Left ventricle myocardium superior (tissue), 1 donor: ENCODE results near the gene ALPP. TPM values are rescaled to one million over a fixed set of nuclear protein-coding genes. Genes with fewer than 3 reads are reported as not detected.
"Not testable (repeated sequence)": the region's sequence is repeated elsewhere in the genome, so short reads cannot be mapped to it uniquely, and the experiment has no call there.

ENCODE experiments used
- ATAC-seq: fragments of 200-7000 bp; cut with Tn5 transposase; one replicate; pipeline ENCODE4 v1.9.1; 2020; ENCODE audit warnings: mild to moderate bottlenecking, moderate library complexity
- DNase-seq: peaks from one replicate; pipeline ENCODE4 v3.0.0-alpha.2; 2020
- intact Hi-C: fragments of 100-400 bp; cut with micrococcal nuclease; formaldehyde crosslinking; loops from one replicate; pipeline ENCODE4 v1.11.0; 2022
- total RNA-seq: library from RNA; stranded (reverse); fragmentation: NEBNext Ultra II Directional; extraction: Animal tissue kit (Norgen Biotek cat#: 25700); gene quantifications from one replicate; pipeline ENCODE4 v1.2.1, GENCODE V29; 2021
- donor health status: DM: no; HTN: yes; CAD: no; lungs with severe emphysema.

The ALPP gene
- total RNA-seq, 1 donor from 2014 or later: not detected

DNA sequence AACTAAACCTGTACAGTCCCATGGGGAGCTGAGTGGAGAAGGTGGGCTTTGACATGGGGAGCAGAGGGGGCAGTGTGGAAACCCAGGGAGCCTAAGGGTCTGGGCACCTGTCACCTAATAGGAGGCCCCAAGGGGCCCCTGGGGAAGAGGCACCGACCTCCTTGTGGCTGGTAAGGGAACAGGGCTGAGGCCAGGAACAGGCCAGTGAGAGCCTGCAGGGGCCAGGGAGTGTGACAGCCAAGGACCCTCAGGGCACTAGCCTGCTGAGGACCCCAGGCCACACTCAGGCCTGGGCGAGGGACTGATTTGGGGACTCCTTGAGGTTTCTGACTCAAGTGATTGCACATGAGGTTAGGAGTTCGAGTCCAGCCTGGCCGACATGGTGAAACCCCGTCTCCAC lies 24.5 kb upstream of the ALPP start:
- ATAC-seq: no peak
- no peak for DNase-seq

DNA sequence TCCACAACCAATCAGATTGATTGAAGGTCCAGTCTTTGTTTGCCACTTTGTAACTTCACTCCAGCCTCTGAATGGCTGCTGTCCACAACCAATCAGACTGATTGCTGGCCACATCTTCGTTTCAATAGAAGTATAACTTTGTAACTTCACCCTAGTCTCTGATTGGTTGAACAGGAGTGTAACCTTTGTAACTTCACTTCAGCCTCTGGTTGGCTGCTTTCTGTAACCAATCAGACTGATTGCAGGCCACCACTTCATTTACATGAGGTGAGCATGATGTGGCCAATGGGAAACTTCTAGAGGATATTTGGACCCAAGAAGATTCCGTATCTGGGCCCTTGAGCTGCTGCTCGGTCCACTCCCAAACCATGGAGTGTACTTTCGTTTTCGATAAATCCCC lies 16.9 kb upstream of the ALPP start:
- ATAC-seq (no peak), DNase-seq (no peak)
- intact Hi-C loops: no loop called here

More for the DNA sequence above, 24.5 kb upstream of the ALPP start:
- intact Hi-C loops: no loop called here

- no peak for ATAC-seq
- no peak for DNase-seq
- intact Hi-C loops: no loop called here
Measured at GRCh38 chr2:232362174-232362900, 16.2 kb upstream of the ALPP start.

GRCh38 chr2:232363064-232363783 lies 15.3 kb upstream of the ALPP start:
- intact Hi-C loops, DNase-seq, ATAC-seq: not testable (repeated sequence)

DNA sequence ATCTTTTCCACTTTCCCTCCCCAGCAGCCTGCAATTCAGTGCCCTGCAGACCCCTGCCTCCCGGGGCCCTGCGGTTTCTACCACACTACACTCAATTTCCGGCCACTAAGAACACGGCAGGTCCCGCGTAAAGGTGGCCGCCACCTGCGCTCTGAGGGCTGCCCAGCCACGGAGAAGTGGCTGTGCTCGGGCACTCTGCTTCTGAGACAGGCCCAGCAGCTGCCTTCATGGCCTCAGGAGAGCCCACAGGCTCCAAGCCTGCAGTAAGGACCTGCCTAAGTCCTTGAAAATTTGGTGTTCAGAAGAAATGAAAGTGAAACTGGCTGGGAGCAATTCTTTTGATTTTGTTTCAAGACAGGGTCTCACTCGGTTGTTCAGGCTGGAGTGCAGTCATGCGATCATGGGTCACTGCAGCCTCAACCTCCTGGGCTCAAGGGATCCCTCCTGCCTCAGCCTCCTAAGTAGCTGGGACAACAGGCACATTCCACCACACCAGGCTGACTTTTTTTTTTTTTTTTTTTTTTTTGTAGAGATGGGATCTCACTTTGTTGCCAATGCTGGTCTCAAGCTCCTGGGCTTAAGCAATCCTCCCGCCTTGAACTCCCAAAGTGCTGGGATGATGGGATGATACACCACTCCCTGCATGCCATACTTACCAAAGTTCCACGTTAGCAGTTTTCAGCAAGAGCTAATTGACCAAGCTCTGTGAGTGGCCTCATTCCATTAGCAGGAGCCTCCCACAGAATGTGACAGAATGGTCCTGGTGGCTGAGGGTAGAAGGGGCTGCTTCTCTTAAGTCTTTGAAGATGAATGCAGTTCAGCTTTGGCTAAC lies 14.6 kb upstream of the ALPP start:
- intact Hi-C loops: no loop called here
- no peak for DNase-seq
- ATAC-seq: no peak

- intact Hi-C loops, ATAC-seq, DNase-seq: not testable (repeated sequence)
Measured at GRCh38 chr2:232364806-232365594, 13.6 kb upstream of the ALPP start.

DNA sequence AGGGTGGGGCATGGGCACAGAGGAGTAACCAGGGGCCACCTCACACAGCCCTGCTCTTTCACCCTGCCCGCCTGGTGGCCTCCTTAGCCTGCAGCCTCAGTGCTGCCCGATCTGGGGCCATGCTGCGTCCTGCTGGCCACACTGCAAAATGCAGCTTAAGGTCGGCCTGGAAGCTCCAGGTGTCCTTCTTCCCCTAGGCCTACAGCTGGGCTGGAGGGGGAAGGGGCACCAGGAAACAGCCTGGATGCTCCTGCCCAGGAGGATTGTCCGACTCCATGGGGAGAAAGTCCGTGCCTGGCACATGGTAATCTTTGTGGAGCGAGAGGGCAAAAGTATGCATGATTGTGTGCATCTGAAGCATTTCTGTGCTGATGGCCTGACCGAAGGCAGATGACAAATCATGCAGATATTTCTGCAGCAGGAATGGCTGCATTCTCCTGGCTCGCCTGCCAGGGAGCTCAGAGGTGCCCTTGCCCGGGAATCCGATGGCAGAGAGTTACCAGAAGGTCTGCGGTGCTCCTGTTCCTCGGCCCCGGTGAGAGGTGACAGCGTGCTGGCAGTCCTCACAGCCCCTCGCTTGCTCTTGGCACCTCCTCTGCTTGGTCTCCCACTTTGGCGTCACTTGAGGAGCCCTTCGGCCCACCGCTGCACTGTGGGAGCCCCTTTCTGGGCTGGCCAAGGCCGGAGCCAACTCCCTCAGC lies 12.8 kb upstream of the ALPP start:
- ATAC-seq (peak; percentile 59), DNase-seq (no peak)
- intact Hi-C loops: no loop called here

DNA sequence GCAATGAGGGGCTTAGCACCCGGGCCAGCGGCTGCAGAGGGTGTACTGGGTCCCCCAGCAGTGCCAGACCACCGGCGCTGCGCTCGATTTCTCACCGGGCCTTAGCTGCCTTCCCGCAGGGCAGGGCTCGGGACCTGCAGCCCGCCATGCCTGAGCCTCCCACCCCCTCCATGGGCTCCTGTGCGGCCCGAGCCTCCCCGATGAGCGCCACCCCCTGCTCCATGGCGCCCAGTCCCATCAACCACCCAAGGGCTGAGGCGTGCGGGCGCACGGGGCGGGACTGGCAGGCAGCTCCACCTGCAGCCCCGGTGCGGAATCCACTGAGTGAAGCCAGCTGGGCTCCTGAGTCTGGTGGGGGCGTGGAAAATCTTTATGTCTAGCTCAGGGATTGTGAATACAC lies 12.1 kb upstream of the ALPP start:
- DNase-seq, ATAC-seq, intact Hi-C loops: not testable (repeated sequence)

GRCh38 chr2:232367016-232367415 lies 11.5 kb upstream of the ALPP start:
- intact Hi-C loops: no loop called here
- ATAC-seq: no peak
- no peak for DNase-seq

DNA sequence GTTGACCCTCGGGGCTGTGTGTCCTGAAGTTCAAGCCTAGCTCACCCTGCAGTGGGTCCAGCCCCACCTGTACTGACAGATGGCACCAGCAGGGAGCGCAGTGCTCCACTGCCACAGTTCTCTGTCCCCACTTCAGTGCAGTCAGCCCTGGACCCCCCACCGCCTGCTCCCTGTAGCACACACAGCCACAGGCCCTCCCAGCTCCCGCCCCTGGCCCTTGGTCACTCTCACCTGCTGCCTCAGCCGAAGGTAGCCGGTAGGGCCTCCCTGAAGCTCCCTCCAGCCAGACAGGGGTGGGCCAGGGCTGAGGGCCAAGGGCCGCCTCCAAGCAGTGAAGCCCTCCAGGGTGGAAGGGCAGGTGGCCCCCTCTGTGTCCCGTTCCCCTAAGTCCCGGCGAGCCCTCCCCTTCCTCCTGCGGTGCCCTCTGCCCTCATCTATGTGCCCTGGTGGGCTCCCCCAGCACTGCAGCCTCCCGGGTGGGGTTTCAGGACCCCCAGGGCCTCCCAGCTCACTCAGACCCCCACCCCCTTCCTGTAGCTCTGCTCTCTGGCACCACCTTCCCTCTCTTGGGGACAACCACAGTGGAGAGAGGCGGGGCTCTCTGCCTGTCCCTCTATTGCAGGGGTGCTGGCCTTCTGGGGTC lies 10.8 kb upstream of the ALPP start:
- DNase-seq (no peak), ATAC-seq (no peak)
- intact Hi-C loops: no loop called here

DNA sequence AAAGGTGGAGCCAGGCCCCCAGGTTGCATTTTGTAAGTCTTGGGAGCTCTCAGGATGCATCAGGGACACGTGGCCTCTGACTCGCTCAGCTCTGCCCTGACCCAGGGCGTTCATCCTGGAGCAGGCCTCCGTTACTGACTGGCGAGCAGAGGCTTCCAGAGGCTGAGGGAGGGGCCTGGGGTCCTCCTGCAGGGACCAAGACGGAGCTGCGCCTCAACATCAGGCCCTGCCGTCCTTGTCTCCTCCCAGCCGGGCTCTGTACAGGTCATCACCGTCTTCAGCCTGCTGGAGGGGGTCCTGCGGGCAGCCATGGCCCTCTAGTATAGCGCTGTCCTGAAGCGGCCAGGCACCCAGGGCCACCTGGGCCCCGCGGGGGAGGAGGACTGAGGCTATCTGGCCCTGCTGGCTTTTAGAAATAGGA lies 10.2 kb upstream of the ALPP start:
- intact Hi-C loops: no loop called here
- ATAC-seq (no peak), DNase-seq (no peak)

DNA sequence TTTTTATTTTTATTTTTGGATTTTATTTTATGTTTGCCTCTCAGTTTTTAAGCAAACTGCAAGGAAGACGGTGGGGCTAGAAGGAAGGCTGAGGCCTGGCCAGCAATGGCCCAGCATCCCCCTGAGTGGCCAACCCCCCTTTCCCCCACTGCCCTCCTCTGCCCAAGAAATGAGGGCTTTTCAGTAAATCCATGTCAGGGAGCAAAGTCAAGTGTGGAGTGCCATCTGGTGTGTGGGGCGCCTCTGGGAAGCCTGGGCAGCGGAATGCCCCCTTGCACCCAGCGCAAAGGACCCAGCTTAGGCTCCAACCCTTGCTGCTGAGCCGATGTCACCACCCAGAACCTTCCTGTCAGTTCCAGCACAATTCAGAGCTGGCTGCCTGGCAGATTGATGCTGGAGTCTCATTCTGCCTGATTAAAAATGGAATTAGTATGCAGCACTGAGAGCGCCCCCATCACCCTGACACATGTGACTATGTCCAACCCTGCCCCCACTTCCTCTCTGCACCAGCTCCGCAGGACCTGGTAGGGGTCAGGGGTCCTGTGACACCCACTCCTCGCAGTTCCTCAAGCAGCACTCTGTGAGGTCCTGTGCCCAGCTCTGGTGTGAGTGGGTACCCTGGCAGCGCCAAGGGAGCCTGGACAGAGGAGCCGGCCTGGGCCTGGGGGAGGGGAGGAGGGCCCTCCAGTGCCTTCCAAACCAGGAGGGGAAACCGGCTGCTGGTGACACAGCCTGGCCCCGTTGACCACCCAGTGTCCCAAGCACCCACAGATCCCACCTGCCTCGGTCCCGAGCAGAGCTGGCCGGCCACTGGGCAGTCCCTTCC lies 9.2 kb upstream of the ALPP start:
- intact Hi-C loops: no loop called here
- ATAC-seq (no peak), DNase-seq (no peak)

GRCh38 chr2:232370007-232370406 lies 8.5 kb upstream of the ALPP start:
- ATAC-seq, intact Hi-C loops, DNase-seq: not testable (repeated sequence)

- no peak for DNase-seq
- intact Hi-C loops: no loop called here
- no peak for ATAC-seq
Measured at GRCh38 chr2:232372231-232373208, 6.0 kb upstream of the ALPP start.

DNA sequence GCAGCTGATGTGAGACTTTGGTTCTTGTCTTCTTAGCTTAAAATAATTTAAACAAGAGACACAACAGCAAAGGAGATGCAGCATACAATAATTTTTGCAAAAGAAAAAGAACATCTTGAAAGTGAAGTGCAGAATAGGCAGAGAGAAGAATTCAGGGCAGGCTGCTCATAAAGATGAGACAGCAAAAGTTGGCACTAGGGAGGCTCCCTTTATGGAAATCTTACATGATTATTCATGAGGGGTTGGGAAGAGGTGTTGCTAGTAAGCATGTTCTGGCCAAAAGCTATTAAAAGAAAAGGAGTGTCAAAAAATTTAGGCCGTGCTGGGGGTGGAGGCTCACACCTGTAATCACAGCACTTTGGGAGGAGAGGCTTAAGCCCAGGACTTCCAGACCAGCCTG lies 4.2 kb upstream of the ALPP start:
- intact Hi-C loops: no loop called here
- ATAC-seq: no peak
- DNase-seq: no peak

DNA sequence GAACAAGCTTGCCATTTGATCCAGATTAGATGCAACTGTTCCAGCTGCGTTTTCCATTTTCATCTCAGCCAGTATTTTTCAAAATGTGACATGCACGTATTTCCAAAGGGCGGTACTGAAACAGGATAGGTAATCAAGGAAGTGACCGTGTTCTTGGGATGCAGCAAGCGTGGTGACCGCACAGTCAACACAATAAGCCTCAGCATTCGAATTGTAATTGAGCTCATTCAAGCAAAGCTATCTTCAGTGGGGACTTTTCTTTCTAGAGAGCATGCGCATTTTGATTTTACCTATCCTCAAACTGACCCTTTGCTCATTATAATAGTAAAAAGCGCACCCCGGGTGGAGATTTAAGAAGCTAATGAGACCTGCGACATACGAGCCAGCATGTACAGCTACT lies 3.4 kb upstream of the ALPP start:
- intact Hi-C loops: no loop called here
- ATAC-seq (no peak), DNase-seq (no peak)
